Fibroblast of lung (primary cell): Measurements from ENCODE around the gene GPR155. TPM values are rescaled to one million over a fixed set of nuclear protein-coding genes. Genes with fewer than 3 reads are reported as not detected.
"Not testable (repeated sequence)": the region's sequence is repeated elsewhere in the genome, so short reads cannot be mapped to it uniquely, and the experiment has no call there.

Experiments
- DNase-seq, 2 donors: peaks; one replicate each; pipeline versions ENCODE4 v3.0.0 to v3.0.0-alpha.2; 2010; ENCODE audit warnings: low read depth in 2 of 2
- H2AFZ ChIP-seq: 2 replicates; pipeline ENCODE4 v1.5.1; 2012; ENCODE audit warnings: low read length, control low read depth, inconsistent platforms
- H3K27ac ChIP-seq: 2 replicates; pipeline ENCODE4 v1.5.1; 2011; ENCODE audit warnings: low read length, control low read depth; ENCODE audit not compliant: insufficient read depth
- H3K27me3 ChIP-seq: 2 replicates; pipeline ENCODE4 v1.5.1; 2011; ENCODE audit warnings: mild to moderate bottlenecking, low read length; ENCODE audit not compliant: control insufficient read depth, insufficient read depth
- H3K36me3 ChIP-seq: 2 replicates; pipeline ENCODE4 v1.5.1; 2011; ENCODE audit warnings: low read length; ENCODE audit not compliant: control insufficient read depth, insufficient read depth
- H3K4me1 ChIP-seq: 2 replicates; pipeline ENCODE4 v1.5.1; 2011; ENCODE audit warnings: low read length; ENCODE audit not compliant: control insufficient read depth, insufficient read depth; ENCODE audit errors: extremely low read depth
- H3K4me2 ChIP-seq: 2 replicates; pipeline ENCODE4 v1.5.1; 2011; ENCODE audit warnings: low read length, control low read depth; ENCODE audit not compliant: insufficient read depth; ENCODE audit errors: extremely low read depth
- H3K4me3 ChIP-seq, 4 experiments: fragments of 200-600 bp in 1 of 4; sonication (generic) in 1 of 4; replicated peaks in 1 of 4; 2 replicates each; pipeline ENCODE4 v1.5.1; 2011 to 2016; ENCODE audit warnings: low read length in 4 of 4, low read depth in 3 of 4, mild to moderate bottlenecking in 3 of 4, control low read depth in 2 of 4, inconsistent platforms in 1 of 4, mixed read lengths in 1 of 4; ENCODE audit not compliant: insufficient read depth in 1 of 4; ENCODE audit errors: control extremely low read depth in 1 of 4
- H3K79me2 ChIP-seq: 2 replicates; pipeline ENCODE4 v1.5.1; 2012; ENCODE audit warnings: mild to moderate bottlenecking, low read length, inconsistent platforms; ENCODE audit not compliant: control insufficient read depth, insufficient read depth
- H3K9ac ChIP-seq: 2 replicates; pipeline ENCODE4 v1.5.1; 2011; ENCODE audit warnings: mild to moderate bottlenecking, low read length, control low read depth; ENCODE audit not compliant: insufficient read depth
- H3K9me3 ChIP-seq: 2 replicates; pipeline ENCODE4 v1.5.1; 2012; ENCODE audit warnings: low read depth, low read length; ENCODE audit not compliant: control insufficient read depth, insufficient read depth
- H4K20me1 ChIP-seq: 2 replicates; pipeline ENCODE4 v1.5.1; 2011; ENCODE audit warnings: low read length; ENCODE audit not compliant: control insufficient read depth, insufficient read depth; ENCODE audit errors: extremely low read depth
- CTCF ChIP-seq, 2 donors: IDR thresholded peaks in 1 of 2; conservative IDR thresholded peaks in 1 of 2; 1 replicate in 1 of 2; 2 replicates in 1 of 2; pipeline ENCODE4 v1.5.1; 2011 to 2012; ENCODE audit warnings: low read length in 2 of 2, control low read depth in 1 of 2, inconsistent platforms in 1 of 2, low read depth in 1 of 2, mild to moderate bottlenecking in 1 of 2
- EZH2 ChIP-seq: IDR thresholded peaks from 2 replicates; pipeline ENCODE4 v1.5.1; 2012; ENCODE audit warnings: low read length, control low read depth, mild to moderate bottlenecking; ENCODE audit errors: missing control alignments
- polyA plus RNA-seq, 2 donors: library from polyadenylated mRNA; depleted of rRNA in 1 of 2; stranded (reverse) in 1 of 2; unstranded in 1 of 2; fragments of >200 nt; gene quantifications; 2 replicates each; pipeline ENCODE4 v1.2.1, GENCODE V29; 2011 to 2012; ENCODE audit warnings: missing spikeins in 1 of 2
- total RNA-seq: library from RNA; depleted of rRNA; stranded (reverse); fragments of >200 nt; gene quantifications from 2 replicates; pipeline ENCODE4 v1.2.1, GENCODE V29; 2014

Gene GPR155
- total and polyA plus RNA-seq, 2 donors (not counting 1 experiment from before 2014, with no cell fraction given) = 5.1 to 6.4 TPM

- Histone ChIP-seq H3K36me3 (no peaks in the 10 kb centered on the region), H3K27me3 (peaks cover 4% of the 10 kb centered on the region), H4K20me1 (no peaks in the 10 kb centered on the region), H3K4me3 (no peak overlapping the region), H3K27ac (no peak overlapping the region), H3K79me2 (no peaks in the 10 kb centered on the region), H3K9me3 (no peaks in the 10 kb centered on the region), H2AFZ (no peak overlapping the region), H3K4me1 (no peaks in the 10 kb centered on the region), H3K4me2 (peak overlapping the region; percentile 5), H3K9ac (no peak overlapping the region)
- TF ChIP-seq EZH2 (no peak), CTCF (conservative IDR thresholded peaks at IDR 0.05 in 1 of 2, IDR thresholded peaks at IDR 0.05 in 1 of 2; ENCODE audit: low read depth in 1 of 2, low read length in 2 of 2) (no peak)
- no peak for DNase-seq
Observed at GRCh38 chr2:174492963-174493431, 6.2 kb upstream of the GPR155 start.

GRCh38 chr2:174491947-174492346, 5.1 kb upstream of the GPR155 start:
- Histone ChIP-seq H3K27ac (no peak overlapping the region), H3K79me2 (no peaks in the 10 kb centered on the region), H3K4me1 (no peaks in the 10 kb centered on the region), H3K9ac (no peak overlapping the region), H3K9me3 (no peaks in the 10 kb centered on the region), H2AFZ (no peak overlapping the region), H3K27me3 (peaks cover 4% of the 10 kb centered on the region), H3K4me3 (no peak overlapping the region), H3K4me2 (no peak overlapping the region), H3K36me3 (no peaks in the 10 kb centered on the region), H4K20me1 (no peaks in the 10 kb centered on the region)
- no peak for DNase-seq
- no peak for TF ChIP-seq CTCF (conservative IDR thresholded peaks at IDR 0.05 in 1 of 2, IDR thresholded peaks at IDR 0.05 in 1 of 2; ENCODE audit: low read depth in 1 of 2, low read length in 2 of 2)
- TF ChIP-seq EZH2 = no peak

DNA sequence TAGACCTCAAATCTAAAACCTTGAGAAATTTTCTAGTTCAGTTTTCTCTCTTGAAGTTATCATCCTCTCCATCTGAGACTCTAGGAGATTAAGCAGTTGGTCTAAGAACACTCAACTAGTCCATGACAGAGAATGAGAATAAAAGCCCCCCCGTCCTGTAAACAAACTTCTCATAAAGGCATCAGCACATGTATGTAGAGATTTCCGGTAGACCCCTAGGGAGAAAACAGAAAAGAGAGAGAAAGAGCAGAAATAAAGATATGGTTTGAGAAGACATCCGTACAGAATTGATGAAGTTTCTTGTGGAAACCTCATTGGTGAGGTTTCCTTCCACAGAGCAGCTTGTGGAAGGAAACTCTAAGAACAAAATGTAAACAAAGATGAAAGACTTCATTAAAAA, 3.2 kb upstream of the GPR155 start:
- Histone ChIP-seq H3K9me3 (no peaks in the 10 kb centered on the region), H3K4me3 (no peak overlapping the region)
- no peak for DNase-seq

GRCh38 chr2:174489520-174489919, 2.7 kb upstream of the GPR155 start:
- not testable (repeated sequence) for H3K79me2 ChIP-seq, H3K4me3 ChIP-seq, H4K20me1 ChIP-seq, H3K9me3 ChIP-seq, H3K9ac ChIP-seq, H3K27ac ChIP-seq, H2AFZ ChIP-seq, DNase-seq, H3K27me3 ChIP-seq, H3K36me3 ChIP-seq, H3K4me2 ChIP-seq, H3K4me1 ChIP-seq

More for the DNA sequence above, 3.2 kb upstream of the GPR155 start:
- no peaks in the 10 kb centered on the region for H3K79me2 ChIP-seq
- no peak for TF ChIP-seq EZH2
- TF ChIP-seq CTCF (conservative IDR thresholded peaks at IDR 0.05 in 1 of 2, IDR thresholded peaks at IDR 0.05 in 1 of 2; ENCODE audit: low read depth in 1 of 2, low read length in 2 of 2) = no peak
- H4K20me1 ChIP-seq = no peaks in the 10 kb centered on the region
- H2AFZ ChIP-seq = no peak overlapping the region
- H3K9ac ChIP-seq = no peak overlapping the region
- no peaks in the 10 kb centered on the region for H3K36me3 ChIP-seq
- H3K4me1 ChIP-seq = no peaks in the 10 kb centered on the region
- H3K27me3 ChIP-seq = no peaks in the 10 kb centered on the region
- no peak overlapping the region for H3K27ac ChIP-seq
- H3K4me2 ChIP-seq = no peak overlapping the region
